Heart right ventricle (tissue), 16 donors: ENCODE measurements around the gene IDH3B. TPM values are rescaled to one million over a fixed set of nuclear protein-coding genes. Genes with fewer than 3 reads are reported as not detected.

Experiments
- ATAC-seq, 8 donors: fragments of 200-7000 bp; cut with Tn5 transposase; one replicate each; pipeline ENCODE4 v1.9.1; 2020; ENCODE audit warnings: mild to moderate bottlenecking in 8 of 8, moderate library complexity in 8 of 8, moderate number of reproducible peaks in 1 of 8
- DNase-seq, 2 donors: peaks; one replicate each; pipeline ENCODE4 v3.0.0-alpha.2; 2020
- H3K27ac ChIP-seq, 10 donors: fragments of 200-600 bp; sonication (generic) in 2 of 10; one replicate each; pipeline versions ENCODE4 v1.5.0 to v1.8.0; 2020 to 2022; ENCODE audit warnings: mild to moderate bottlenecking in 3 of 10
- H3K27me3 ChIP-seq, 7 donors: fragments of 200-600 bp; one replicate each; pipeline ENCODE4 v1.8.0; 2021 to 2022; ENCODE audit warnings: mild to moderate bottlenecking in 2 of 7
- H3K36me3 ChIP-seq, 9 donors: fragments of 200-600 bp; sonication (generic) in 1 of 9; one replicate each; pipeline versions ENCODE4 v1.5.0 to v1.8.0; 2020 to 2022; ENCODE audit warnings: mild to moderate bottlenecking in 2 of 9
- H3K4me1 ChIP-seq, 9 donors: fragments of 200-600 bp; sonication (generic) in 1 of 9; one replicate each; pipeline versions ENCODE4 v1.5.0 to v1.8.0; 2020 to 2022; ENCODE audit warnings: mild to moderate bottlenecking in 4 of 9
- H3K4me3 ChIP-seq, 10 donors: fragments of 200-600 bp; sonication (generic) in 2 of 10; one replicate each; pipeline versions ENCODE4 v1.5.0 to v1.8.0; 2020 to 2022; ENCODE audit warnings: mild to moderate bottlenecking in 7 of 10, moderate library complexity in 2 of 10
- H3K9me3 ChIP-seq, 11 donors: fragments of 200-600 bp in 10 of 11; sonication (generic) in 2 of 11; one replicate each; pipeline versions ENCODE4 v1.5.0 to v1.8.0; 2013 to 2022; ENCODE audit warnings: mild to moderate bottlenecking in 2 of 11, control low read depth in 1 of 11, moderate library complexity in 1 of 11
- WGBS, 2 donors: extraction: QIAGEN DNeasy Blood & Tissue Kit; methylation state at CpG; one replicate each; pipeline ENCODE4 v1.1.7; 2013; ENCODE audit warnings: inconsistent platforms in 1 of 2; 5-methylcytosine and 5-hydroxymethylcytosine counted together
- intact Hi-C, 10 donors: fragments of 100-400 bp; cut with DNase I; formaldehyde crosslinking; loops; one replicate each; pipeline versions ENCODE4 v1.11.1 to v1.14.2; 2022
- polyA plus RNA-seq, 2 donors: library from polyadenylated mRNA; stranded (reverse); fragments of 200-250 nt; gene quantifications; one replicate each; pipeline ENCODE4 v1.2.3, GENCODE V29; 2013
- total RNA-seq, 10 donors: library from RNA; stranded (reverse); fragmentation: NEBNext Ultra II Directional in 3 of 10; extraction: Animal tissue kit (Norgen Biotek cat#: 25700) in 3 of 10; gene quantifications; one replicate each; pipeline versions ENCODE4 v1.2.1 to v1.2.4, GENCODE V29; 2021 to 2023
- TF ChIP-seq, protein P1 (sequence below), 9 donors: fragments of 200-600 bp; sonication (generic) in 2 of 9; IDR thresholded peaks; one replicate each; pipeline versions ENCODE4 v1.5.0 to v1.8.0; 2021 to 2022; ENCODE audit warnings: antibody characterized with exemption in 9 of 9, mild to moderate bottlenecking in 5 of 9, moderate library complexity in 1 of 9
- donor health status: Arrhythmogenic right ventricular cardiomyopathy.
- donor health status: ischemic (EF 13 %, LVEDD 7.1; RV severe dilation, severe dysfunction).
- donor health status: healthy with polysubstance abuse.
- donor health status: DM: no; HTN: yes; CAD: no.
- donor health status: DM: no; HTN: no; CAD: no.
- donor health status: ischemic (EF 25% LVEDD 6.9; RV normal size, moderate dysfunction).
- donor health status: ischemic (EF 25% LVEDD 5.7; RV mildly dilated, moderate dysfunction).
- donor health status: healthy.
- donor health status: DM: yes; HTN: yes; CAD: no.
- donor health status: Ischemic cardiomyopathy.
- donor health status: ischemic (EF 35%, LVEDD 5.7; RV mildly dilated, moderate dysfunction).
- donor health status: nonischemic (EF 11% LVEDD 7.7; RV severe dilation, severe dysfunction).
- donor health status: DM: yes; HTN: yes; CAD: no.
- donor health status: PGD.
- donor health status: ischemic (EF 29% LVEDD 5.4; RV normal size, mild dysfunction).
- donor health status: nonischemic (EF 23%, LVEDD 6.1; RV moderate dilation, normal function).

IDH3B gene
- total and polyA plus RNA-seq, 12 donors: 120 to 264 (median 217) TPM

- TF ChIP-seq, protein P1, sequence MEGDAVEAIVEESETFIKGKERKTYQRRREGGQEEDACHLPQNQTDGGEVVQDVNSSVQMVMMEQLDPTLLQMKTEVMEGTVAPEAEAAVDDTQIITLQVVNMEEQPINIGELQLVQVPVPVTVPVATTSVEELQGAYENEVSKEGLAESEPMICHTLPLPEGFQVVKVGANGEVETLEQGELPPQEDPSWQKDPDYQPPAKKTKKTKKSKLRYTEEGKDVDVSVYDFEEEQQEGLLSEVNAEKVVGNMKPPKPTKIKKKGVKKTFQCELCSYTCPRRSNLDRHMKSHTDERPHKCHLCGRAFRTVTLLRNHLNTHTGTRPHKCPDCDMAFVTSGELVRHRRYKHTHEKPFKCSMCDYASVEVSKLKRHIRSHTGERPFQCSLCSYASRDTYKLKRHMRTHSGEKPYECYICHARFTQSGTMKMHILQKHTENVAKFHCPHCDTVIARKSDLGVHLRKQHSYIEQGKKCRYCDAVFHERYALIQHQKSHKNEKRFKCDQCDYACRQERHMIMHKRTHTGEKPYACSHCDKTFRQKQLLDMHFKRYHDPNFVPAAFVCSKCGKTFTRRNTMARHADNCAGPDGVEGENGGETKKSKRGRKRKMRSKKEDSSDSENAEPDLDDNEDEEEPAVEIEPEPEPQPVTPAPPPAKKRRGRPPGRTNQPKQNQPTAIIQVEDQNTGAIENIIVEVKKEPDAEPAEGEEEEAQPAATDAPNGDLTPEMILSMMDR (IDR thresholded peaks at IDR 0.05): no peak
- intact Hi-C loops: no loop called here
- no peak for ATAC-seq
Observed at GRCh38 chr20:2657241-2657640, 6.8 kb downstream of the IDH3B start.

DNA sequence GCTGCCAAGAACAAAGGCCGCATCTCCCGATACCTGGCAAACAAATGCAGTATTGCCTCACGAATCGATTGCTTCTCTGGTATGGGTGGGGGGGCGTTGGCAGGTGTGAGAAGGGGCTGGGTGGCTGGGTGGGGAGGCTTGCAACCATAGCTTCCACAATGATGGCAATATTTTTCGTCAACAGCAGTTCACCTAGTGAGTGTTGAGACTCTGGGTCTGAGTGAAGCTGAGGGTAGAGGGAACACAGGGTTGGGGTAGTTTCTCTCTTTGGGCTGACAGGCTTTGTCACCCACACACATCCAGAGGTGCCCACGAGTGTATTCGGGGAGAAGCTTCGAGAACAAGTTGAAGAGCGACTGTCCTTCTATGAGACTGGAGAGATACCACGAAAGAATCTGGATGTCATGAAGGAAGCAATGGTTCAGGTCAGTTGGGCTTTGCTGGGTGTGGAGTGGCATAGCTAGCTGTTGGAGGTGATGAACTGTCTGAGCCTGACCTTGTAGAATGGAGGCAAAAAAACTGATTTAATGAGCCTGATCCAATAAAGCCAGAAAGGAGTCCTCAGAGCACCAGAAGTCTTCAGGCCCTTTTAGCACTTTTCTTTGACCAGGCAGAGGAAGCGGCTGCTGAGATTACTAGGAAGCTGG is 7.4 kb downstream of the IDH3B start:
- peaks cover 12 to 81% (median 70%) of the 10 kb centered on the region in 9 donors for H3K36me3 ChIP-seq
- no peak overlapping the region for H3K4me3 ChIP-seq
- no peaks in the 10 kb centered on the region for H3K27me3 ChIP-seq
- H3K4me1 ChIP-seq: peaks cover 3 to 21% (median 19%) of the 10 kb centered on the region in 9 donors
- TF ChIP-seq, protein P1 (IDR thresholded peaks at IDR 0.05): no peak
- no peaks in the 10 kb centered on the region for H3K9me3 ChIP-seq
- intact Hi-C loops: no loop called here
- ATAC-seq: no peak
- WGBS, 2 donors: 89 to 93% methylated on average over 12 of the region's 12 CpGs
- H3K27ac ChIP-seq: no peak overlapping the region
- DNase-seq: no peak

More at GRCh38 chr20:2657241-2657640, 6.8 kb downstream of the IDH3B start:
- H3K27me3 ChIP-seq: no peaks in the 10 kb centered on the region
- DNase-seq: no peak
- H3K4me1 ChIP-seq: peaks cover 3 to 21% (median 17%) of the 10 kb centered on the region in 9 donors
- no peaks in the 10 kb centered on the region for H3K9me3 ChIP-seq
- no peak overlapping the region for H3K27ac ChIP-seq
- no peak overlapping the region for H3K4me3 ChIP-seq
- WGBS, 2 donors: 59 to 67% methylated on average over 5 of the region's 5 CpGs
- peaks cover 12 to 88% (median 74%) of the 10 kb centered on the region in 9 donors for H3K36me3 ChIP-seq

DNA sequence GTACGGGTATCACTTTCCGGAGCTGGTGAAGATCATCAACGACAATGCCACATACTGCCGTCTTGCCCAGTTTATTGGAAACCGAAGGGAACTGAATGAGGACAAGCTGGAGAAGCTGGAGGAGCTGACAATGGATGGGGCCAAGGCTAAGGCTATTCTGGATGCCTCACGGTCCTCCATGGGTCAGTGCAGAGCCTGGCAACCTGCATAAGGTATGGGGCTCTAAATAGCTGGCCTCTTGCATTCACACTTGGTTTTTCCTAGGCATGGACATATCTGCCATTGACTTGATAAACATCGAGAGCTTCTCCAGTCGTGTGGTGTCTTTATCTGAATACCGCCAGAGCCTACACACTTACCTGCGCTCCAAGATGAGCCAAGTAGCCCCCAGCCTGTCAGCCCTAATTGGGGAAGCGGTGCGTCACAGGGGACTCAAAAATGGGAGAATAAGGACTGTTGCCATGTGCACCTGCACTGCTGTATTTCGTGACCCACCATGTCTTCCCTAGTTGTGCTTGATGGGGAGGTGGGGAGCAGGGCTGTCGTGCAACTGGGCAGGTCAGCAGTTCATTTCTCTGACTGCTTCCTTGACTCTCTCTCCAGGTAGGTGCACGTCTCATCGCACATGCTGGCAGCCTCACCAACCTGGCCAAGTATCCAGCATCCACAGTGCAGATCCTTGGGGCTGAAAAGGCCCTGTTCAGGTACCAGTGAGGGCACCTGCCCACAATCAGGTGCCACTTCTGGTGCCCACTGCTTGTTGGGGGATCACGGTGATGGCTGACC is 8.5 kb downstream of the IDH3B start:
- ATAC-seq (no peak), DNase-seq (no peak)
- TF ChIP-seq, protein P1 (IDR thresholded peaks at IDR 0.05): no peak
- Histone ChIP-seq H3K9me3 (no peaks in the 10 kb centered on the region), H3K27ac (no peak overlapping the region), H3K4me3 (no peak overlapping the region), H3K27me3 (no peaks in the 10 kb centered on the region), H3K4me1 (peaks cover 3 to 31% (median 25%) of the 10 kb centered on the region in 9 donors), H3K36me3 (peaks cover 12 to 71% (median 63%) of the 10 kb centered on the region in 9 donors)
- WGBS, 2 donors: 89 to 93% methylated on average over 17 of the region's 17 CpGs
- intact Hi-C loops: no loop called here

DNA sequence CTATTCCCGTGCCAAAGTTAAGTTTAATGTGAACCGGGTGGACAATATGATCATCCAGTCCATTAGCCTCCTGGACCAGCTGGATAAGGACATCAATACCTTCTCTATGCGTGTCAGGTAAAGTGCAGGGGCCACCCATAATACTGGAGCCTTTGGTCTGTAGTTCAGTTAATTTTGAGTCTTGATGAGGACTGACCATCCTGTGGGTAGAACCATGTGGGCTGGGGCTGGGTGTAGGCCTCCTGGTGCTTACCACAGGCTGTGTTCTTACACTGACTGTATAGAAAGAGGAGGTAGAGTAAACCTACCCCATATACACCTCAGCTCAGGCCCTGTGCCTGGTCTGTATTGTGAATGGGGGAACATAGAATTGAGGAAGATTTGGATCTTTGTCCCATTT is 9.2 kb downstream of the IDH3B start:
- TF ChIP-seq, protein P1 (IDR thresholded peaks at IDR 0.05): no peak
- Histone ChIP-seq H3K36me3 (peaks cover 9 to 64% (median 57%) of the 10 kb centered on the region in 9 donors), H3K4me1 (peaks cover 3 to 31% (median 25%) of the 10 kb centered on the region in 9 donors), H3K4me3 (no peak overlapping the region), H3K27me3 (no peaks in the 10 kb centered on the region), H3K27ac (no peak overlapping the region), H3K9me3 (no peaks in the 10 kb centered on the region)
- DNase-seq: no peak
- ATAC-seq: no peak
- intact Hi-C loops: loop anchor here in 2 of 10 donors (5.0 kb wide), 2 partner anchors 128 to 187 kb away; partner anchors contain the start of genes PCED1A (in 1 of the 2) and VPS16 (in 1 of the 2)
- 90 to 91% methylated on average over 3 of the region's 3 CpGs for whole genome bisulfite sequencing, 2 donors
